Uterus (tissue), 4 donors: ENCODE results near the gene EIF4E2. TPM values are rescaled to one million over a fixed set of nuclear protein-coding genes. Genes with fewer than 3 reads are reported as not detected.

ENCODE experiments used
- DNase-seq, 2 donors: peaks; one replicate each; pipeline ENCODE4 v3.0.0-alpha.2; 2019 to 2020
- H3K27ac ChIP-seq, 2 donors: fragments of 200-600 bp; sonication (generic); 1 replicate in 1 of 2; 2 replicates in 1 of 2; pipeline ENCODE4 v1.5.1; 2016 to 2018
- H3K27me3 ChIP-seq, 2 donors: fragments of 200-600 bp; sonication (generic); one replicate each; pipeline ENCODE4 v1.5.1; 2018 to 2019; ENCODE audit warnings: control low read depth in 1 of 2
- H3K36me3 ChIP-seq, 2 donors: fragments of 200-600 bp; sonication (generic); one replicate each; pipeline ENCODE4 v1.5.1; 2019; ENCODE audit warnings: control low read depth in 1 of 2
- H3K4me1 ChIP-seq, 2 donors: fragments of 200-600 bp; sonication (generic); one replicate each; pipeline ENCODE4 v1.5.1; 2018 to 2019; ENCODE audit warnings: control low read depth in 1 of 2
- H3K4me3 ChIP-seq, 2 donors: fragments of 200-600 bp; sonication (generic); 1 replicate in 1 of 2; 2 replicates in 1 of 2; pipeline ENCODE4 v1.5.1; 2018 to 2019; ENCODE audit warnings: mild to moderate bottlenecking in 1 of 2
- H3K9me3 ChIP-seq, 2 donors: fragments of 200-600 bp; sonication (generic); one replicate each; pipeline ENCODE4 v1.5.1; 2019; ENCODE audit warnings: control low read depth in 1 of 2
- CTCF ChIP-seq, 4 experiments: fragments of 200-600 bp in 2 of 4; fragments of 450-650 bp in 2 of 4; sonication (generic) in 2 of 4; IDR thresholded peaks; one replicate each; pipeline ENCODE4 v1.5.1; 2016 to 2019; ENCODE audit warnings: antibody characterized with exemption in 4 of 4, mild to moderate bottlenecking in 2 of 4, moderate library complexity in 1 of 4
- POLR2A ChIP-seq, 2 donors: fragments of 450-650 bp; IDR thresholded peaks; one replicate each; pipeline ENCODE4 v1.6.1; 2016; ENCODE audit warnings: antibody characterized with exemption in 2 of 2, mild to moderate bottlenecking in 1 of 2, moderate library complexity in 1 of 2
- intact Hi-C: fragments of 100-400 bp; cut with DNase I; formaldehyde crosslinking; loops from one replicate; pipeline ENCODE4 v1.15.1; 2023; ENCODE audit warnings: low total_unique reads
- total RNA-seq, 4 donors: library from RNA; depleted of rRNA in 3 of 4; stranded (reverse); fragments of >200 nt in 3 of 4; gene quantifications; one replicate each; pipeline versions ENCODE4 v1.1.0 to v1.2.4, GENCODE V29; 2014 to 2023
- donor health status: DM: yes; HTN: yes; CAD: no.

The EIF4E2 gene
- total RNA-seq, 4 donors from 2014 or later, result 24.3 to 195 (median 56.6) TPM

- H3K9me3 ChIP-seq, result no peaks in the 10 kb centered on the region
- DNase-seq, result no peak
- no peak overlapping the region for H3K4me3 ChIP-seq
- no peak overlapping the region for H3K27ac ChIP-seq
- peaks cover 0 to 4% of the 10 kb centered on the region in 2 donors for H3K4me1 ChIP-seq
- no peaks in the 10 kb centered on the region for H3K36me3 ChIP-seq
- intact Hi-C loops, result no loop called here
- H3K27me3 ChIP-seq, result no peaks in the 10 kb centered on the region
- no peak for TF ChIP-seq CTCF (IDR thresholded peaks at IDR 0.05)
- no peak for TF ChIP-seq POLR2A (IDR thresholded peaks at IDR 0.05)
Observed at GRCh38 chr2:232597362-232598079, 47.0 kb downstream of the EIF4E2 start.

- no peak overlapping the region for H3K4me3 ChIP-seq
- DNase-seq, result no peak
- intact Hi-C loops, result no loop called here
- no peaks in the 10 kb centered on the region for H3K9me3 ChIP-seq
- TF ChIP-seq POLR2A (IDR thresholded peaks at IDR 0.05), result no peak
- TF ChIP-seq CTCF (IDR thresholded peaks at IDR 0.05), result no peak
- H3K4me1 ChIP-seq, result peaks cover 0 to 3% of the 10 kb centered on the region in 2 donors
- no peaks in the 10 kb centered on the region for H3K36me3 ChIP-seq
- no peak overlapping the region for H3K27ac ChIP-seq
- no peaks in the 10 kb centered on the region for H3K27me3 ChIP-seq
Observed at GRCh38 chr2:232598293-232598692, 47.8 kb downstream of the EIF4E2 start.

GRCh38 chr2:232600053-232600773 is 49.7 kb downstream of the EIF4E2 start:
- TF ChIP-seq POLR2A (IDR thresholded peaks at IDR 0.05) (no peak), CTCF (IDR thresholded peaks at IDR 0.05) (no peak)
- intact Hi-C loops, result loop anchor here (10.0 kb wide), 2 partner anchors 655 to 755 kb away; partner anchors contain the start of genes ATG16L1 and DGKD
- Histone ChIP-seq H3K36me3 (no peaks in the 10 kb centered on the region), H3K27me3 (no peaks in the 10 kb centered on the region), H3K4me3 (no peak overlapping the region), H3K4me1 (no peaks in the 10 kb centered on the region), H3K9me3 (no peaks in the 10 kb centered on the region), H3K27ac (no peak overlapping the region)
- DNase-seq, result no peak

GRCh38 chr2:232603283-232603682 is 52.8 kb downstream of the EIF4E2 start:
- intact Hi-C loops, result loop anchor here (10.0 kb wide), 2 partner anchors 652 to 752 kb away; partner anchors contain the start of genes ATG16L1 and DGKD
- DNase-seq, result no peak
- TF ChIP-seq POLR2A (IDR thresholded peaks at IDR 0.05) (no peak), CTCF (IDR thresholded peaks at IDR 0.05) (no peak)
- Histone ChIP-seq H3K4me3 (no peak overlapping the region), H3K36me3 (no peaks in the 10 kb centered on the region), H3K27me3 (no peaks in the 10 kb centered on the region), H3K4me1 (no peaks in the 10 kb centered on the region), H3K27ac (no peak overlapping the region), H3K9me3 (no peaks in the 10 kb centered on the region)

GRCh38 chr2:232604535-232604934 is 54.0 kb downstream of the EIF4E2 start:
- Histone ChIP-seq H3K27ac (no peak overlapping the region), H3K36me3 (no peaks in the 10 kb centered on the region), H3K9me3 (no peaks in the 10 kb centered on the region), H3K4me1 (no peaks in the 10 kb centered on the region), H3K4me3 (no peak overlapping the region), H3K27me3 (no peaks in the 10 kb centered on the region)
- no peak for TF ChIP-seq POLR2A (IDR thresholded peaks at IDR 0.05)
- TF ChIP-seq CTCF (IDR thresholded peaks at IDR 0.05), result no peak
- DNase-seq, result no peak
- intact Hi-C loops, result loop anchor here (10.0 kb wide), 2 partner anchors 650 to 750 kb away; partner anchors contain the start of genes ATG16L1 and DGKD
